GM18861 (cell line): ENCODE results near the gene EFHC1.
A peak's percentile ranks its signal among the peaks of the same experiment; 100 is the strongest.

ENCODE experiments used
- ATAC-seq: cut with Tn5 transposase; IDR thresholded peaks from one replicate; pipeline ENCODE4 v1.9.1; 2021; ENCODE audit not compliant: unreplicated experiment

The EFHC1 gene

GRCh38 chr6:52395969-52396368 lies 24.2 kb upstream of the EFHC1 start:
- ATAC-seq, result no peak

DNA sequence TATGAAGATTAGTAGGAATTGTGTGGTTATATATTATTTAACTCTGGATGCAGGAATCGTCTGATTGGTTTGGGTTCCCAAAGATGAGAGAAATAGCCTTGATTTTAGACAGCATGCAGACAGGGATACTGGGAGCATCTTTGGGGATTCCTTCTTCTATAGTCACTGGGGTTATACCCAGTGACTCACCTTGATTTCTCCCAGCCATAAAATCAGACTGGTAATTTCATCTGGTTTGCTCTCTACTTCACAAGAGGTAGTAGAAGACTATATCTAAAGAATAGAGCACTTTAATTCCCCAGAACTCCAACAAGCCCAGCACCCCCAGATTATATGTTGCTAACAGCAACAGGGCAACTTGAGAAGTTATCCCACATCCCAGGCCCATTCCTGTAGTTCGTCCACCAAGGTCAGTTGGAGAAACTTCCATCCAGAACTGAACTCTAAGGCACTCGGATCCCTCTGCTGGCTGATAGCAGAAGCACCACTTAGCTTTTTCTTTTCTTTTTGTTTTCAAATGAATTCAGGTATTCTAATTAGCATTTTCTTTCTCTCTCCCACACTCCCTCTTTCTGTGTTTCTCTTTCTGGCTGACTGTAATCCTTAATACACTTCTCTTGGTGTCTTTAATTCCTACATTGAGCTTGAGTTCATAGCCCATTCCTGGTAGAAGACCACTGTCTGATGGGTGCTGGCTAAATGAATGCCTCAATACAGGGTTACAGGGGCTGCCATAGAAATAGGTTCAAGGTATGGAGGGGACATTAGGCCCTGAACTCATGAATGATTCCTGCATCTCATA lies 20.4 kb upstream of the EFHC1 start:
- ATAC-seq, result peak; percentile 38

DNA sequence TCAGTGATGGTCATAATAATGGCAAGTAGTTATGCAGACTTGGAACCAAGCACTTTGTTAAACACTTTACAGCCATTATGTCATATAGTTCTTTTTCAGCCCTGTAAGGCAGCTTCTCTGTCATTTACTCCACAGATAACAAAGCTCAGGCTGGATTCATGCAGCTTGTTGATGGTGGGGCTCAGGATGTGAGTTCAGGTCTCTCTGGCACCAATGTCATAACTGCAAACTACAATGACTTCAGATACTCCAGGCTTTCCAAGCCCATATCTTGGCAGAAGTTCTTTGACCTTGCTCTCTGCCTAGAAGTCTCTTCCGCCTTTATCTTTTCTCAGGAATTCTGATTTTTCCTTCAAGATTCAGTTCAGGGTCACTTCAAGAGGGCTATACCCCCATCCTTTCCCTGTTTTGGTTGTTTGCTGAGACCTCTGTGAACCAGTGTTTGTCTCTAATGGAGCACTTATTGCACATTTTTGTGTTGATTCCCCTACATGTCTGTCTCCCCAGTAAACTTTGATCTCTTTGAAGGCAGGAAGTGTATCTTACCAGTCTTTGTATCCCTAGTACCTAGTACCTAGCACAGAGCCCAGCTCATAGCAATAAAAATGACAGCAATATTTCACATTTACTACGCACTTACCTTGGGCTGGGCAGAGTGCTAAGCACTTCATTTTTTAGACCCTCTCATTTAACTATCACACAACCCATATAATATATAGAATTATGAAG lies 19.7 kb upstream of the EFHC1 start:
- no peak for ATAC-seq

DNA sequence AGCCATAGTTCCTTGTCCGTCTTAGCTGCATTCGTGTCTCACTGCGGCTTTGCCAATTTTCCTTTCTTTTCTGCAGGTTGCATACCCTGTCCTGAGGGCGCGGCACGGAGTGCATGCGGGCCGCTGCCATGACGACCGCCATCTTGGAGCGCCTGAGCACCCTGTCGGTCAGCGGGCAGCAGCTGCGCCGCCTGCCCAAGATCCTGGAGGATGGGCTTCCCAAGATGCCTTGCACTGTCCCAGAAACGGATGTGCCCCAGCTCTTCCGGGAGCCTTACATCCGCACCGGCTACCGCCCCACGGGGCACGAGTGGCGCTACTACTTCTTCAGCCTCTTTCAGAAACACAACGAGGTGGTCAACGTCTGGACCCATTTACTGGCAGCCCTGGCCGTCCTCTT lies 17.1 kb upstream of the EFHC1 start:
- ATAC-seq, result no peak

GRCh38 chr6:52403627-52404026 lies 16.5 kb upstream of the EFHC1 start:
- ATAC-seq, result no peak

- no peak for ATAC-seq
These were observed 14.9 kb upstream of the EFHC1 start for GRCh38 chr6:52405243-52405642.

DNA sequence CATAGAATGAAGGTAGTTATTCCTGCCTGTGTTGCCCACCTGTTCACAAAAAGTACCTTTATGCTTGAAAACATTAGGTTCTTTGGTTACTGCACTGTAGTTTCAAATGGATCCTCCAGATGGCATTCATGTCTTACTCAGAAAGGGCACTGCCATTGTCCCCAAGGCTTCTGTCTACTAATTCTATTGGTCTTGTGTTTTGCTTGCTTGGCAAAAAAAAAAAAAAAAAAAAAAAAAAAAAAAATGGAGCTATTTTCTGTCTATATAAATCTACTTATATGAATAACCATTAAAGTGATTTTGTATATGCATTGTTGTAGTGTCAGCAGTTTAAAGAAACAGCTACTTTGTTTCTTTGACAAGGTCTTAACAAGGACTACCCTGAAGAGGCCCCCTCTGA lies 12.7 kb upstream of the EFHC1 start:
- no peak for ATAC-seq

GRCh38 chr6:52409499-52409898 lies 10.6 kb upstream of the EFHC1 start:
- no peak for ATAC-seq

DNA sequence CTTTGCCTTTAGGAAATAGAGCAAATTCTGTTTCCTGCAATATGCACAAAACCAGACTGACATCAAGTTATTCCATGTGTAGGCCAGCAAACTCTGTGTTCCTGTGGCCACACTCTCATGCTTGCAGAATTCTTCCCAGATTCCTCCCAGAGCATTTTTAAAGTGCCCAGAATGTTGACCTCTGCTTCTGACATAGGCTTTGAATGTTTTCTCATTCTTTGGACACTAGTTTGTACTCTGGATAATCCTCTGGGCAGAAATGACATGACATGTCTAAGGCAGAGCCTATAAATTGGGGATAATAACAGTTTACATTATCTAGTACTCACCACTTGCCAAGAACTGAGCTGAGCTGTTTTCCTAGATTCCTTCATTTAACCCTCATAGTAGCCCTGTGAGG lies 9.2 kb upstream of the EFHC1 start:
- no peak for ATAC-seq

DNA sequence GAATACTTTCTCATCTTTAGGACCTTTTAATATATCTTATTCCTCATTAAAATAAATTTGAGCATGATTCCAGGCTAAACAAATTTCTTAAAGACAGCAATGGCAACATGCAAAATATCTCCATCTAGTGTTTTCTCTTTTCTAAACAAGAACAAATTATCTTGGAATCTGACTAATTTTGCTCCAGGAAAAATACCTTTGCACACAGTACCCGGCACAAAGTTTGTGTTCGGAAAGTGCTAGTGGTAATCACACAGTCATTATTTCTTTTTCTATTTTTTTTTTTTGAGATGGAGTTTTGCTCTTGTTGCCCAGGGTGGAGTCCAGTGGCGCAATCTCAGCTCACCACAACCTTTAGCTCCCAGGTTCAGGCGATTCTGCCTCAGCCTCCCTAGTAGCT lies 8.2 kb upstream of the EFHC1 start:
- no peak for ATAC-seq

GRCh38 chr6:52415333-52415732 lies 4.8 kb upstream of the EFHC1 start:
- ATAC-seq, result no peak

DNA sequence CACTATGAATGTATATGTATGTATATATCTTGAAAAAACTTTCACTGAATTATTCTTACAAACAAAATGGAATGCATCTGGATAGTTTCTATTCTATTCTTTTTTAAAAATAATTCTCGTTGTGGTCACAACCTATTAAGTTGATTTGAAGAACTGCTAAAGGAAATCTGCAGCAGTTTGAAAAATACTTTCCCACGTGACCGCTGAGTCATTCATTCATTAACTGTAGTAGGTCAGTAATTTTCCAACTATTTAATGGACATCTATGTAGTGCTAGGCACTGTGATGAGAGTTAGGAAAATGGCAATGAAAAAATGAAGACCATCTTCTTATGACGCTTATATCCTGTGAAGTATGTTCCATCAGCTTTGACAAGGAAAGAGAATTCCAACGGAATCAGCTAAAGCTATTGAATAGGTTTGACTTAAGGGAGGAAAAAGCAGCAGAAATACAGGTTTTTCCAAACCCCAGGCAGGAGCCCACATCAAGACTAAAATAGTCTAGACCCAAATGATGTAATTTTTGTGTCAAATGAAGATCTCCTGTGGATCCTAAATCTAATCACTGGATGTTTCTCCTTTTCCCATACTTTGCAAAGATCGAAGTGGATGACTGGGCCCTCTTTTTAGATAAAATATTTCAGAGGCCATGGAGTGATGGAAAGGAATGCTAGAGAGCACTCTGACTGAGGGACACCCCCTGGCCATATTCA lies 4.1 kb upstream of the EFHC1 start:
- ATAC-seq, result no peak

DNA sequence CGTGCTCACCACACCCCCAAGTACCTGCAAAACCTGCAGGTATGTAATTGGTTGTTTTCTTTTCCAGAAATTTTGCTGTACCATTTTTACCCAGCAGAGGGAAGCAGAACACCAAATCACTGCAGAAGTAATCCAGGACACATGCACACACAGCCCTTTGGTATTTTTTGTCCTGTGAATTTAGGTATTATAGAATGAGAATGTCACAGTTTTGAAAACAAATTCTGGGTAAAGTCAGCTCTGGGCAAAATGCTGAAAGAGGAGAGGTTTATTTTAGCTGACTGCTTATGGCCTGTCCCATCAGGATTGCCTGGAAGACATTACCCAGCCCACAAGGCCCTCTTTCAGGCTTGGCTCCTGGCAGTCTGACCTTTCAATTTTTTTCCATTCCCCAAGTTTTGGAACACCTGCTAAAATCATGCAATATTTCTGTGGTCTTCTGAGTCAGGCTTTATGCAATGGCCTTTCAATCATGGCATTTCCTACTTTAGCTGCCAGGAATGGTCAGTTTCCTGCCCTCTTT lies 3.5 kb upstream of the EFHC1 start:
- ATAC-seq, result no peak

- no peak for ATAC-seq
These were observed 2.4 kb upstream of the EFHC1 start for GRCh38 chr6:52417675-52418111.

DNA sequence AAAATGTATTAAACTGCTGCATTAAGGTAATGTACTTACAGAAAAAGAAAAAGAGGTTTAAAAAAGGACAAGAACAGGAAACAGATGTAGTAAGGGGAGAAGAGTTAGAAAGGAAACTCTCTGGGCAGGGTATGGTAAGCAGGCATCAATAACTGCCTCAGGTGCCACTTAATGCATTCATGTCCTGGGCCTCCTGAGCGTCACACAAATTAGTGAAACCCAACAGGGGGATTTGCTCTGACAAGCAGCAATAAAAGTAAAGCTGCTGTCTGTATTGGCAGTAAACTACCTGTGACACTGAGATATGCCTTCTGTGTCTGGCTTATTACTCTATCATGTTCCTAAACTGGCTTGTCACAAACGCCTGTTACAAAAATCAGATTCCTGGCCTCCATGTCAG lies 1.5 kb upstream of the EFHC1 start:
- no peak for ATAC-seq

GRCh38 chr6:52420668-52421358 lies 671 bp downstream of the EFHC1 start:
- ATAC-seq, result no peak

- ATAC-seq, result no peak
These were observed 2.0 kb downstream of the EFHC1 start for GRCh38 chr6:52422156-52422555.

- no peak for ATAC-seq
These were observed 3.3 kb downstream of the EFHC1 start for GRCh38 chr6:52423448-52423847.

DNA sequence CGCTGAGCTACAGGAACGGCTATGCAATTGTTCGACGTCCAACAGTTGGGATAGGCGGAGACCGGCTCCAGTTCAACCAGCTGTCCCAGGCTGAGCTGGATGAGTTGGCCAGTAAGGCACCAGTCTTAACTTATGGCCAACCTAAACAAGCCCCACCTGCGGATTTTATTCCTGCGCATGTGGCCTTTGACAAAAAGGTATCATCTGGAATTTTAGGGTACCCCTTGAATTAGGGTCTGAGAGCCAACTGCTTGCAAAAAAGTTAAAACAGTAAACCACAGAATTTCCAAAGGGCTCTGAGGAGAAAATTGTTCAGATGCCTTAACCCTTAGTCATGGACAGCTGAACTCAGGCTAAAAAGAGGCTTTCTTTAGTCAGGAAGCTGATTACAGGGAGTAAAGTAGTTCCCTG lies 3.8 kb downstream of the EFHC1 start:
- ATAC-seq, result no peak

DNA sequence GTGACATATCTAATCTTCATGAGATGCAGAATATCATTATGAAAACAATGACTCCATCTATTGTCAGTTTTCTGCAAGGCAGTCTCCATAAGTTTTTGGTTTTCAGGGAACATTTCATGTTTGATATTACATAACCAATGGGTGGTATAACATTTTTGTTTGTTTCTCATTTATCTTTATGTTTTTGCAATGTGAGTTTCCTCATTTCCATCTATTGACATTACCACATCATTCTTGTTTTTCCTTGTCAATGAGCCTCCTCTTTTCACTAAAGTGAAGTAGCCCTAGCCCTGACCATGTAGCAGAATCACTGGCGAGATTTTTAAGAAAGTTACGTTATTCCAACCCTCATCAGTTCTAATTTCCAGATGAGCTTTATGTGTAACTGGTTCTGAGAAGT lies 4.4 kb downstream of the EFHC1 start:
- no peak for ATAC-seq

DNA sequence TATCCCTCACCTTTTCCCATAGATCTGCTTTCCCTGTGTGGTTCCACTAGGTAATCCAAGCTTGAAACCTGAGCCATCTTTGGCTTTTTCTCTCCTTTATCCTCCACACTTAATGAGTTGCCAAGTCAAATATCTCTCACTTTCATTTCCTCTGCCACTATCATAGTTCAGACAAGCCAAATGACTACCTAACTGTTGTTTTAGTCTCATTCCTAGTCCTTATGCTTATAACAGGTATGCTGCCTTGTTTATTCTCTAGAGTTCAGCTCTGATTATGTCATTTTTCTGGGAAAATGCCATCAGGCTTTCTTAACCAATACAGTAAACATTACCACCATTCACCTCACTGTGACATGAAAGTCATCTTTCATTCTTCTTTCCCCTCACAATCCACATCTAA lies 6.5 kb downstream of the EFHC1 start:
- ATAC-seq, result no peak
